GM12878 (cell line): ENCODE data around the gene PAEP. TPM values are rescaled to one million over a fixed set of nuclear protein-coding genes. Genes with fewer than 3 reads are reported as not detected.

Experiments used
- ATAC-seq: fragments of 200-7000 bp; cut with Tn5 transposase; 3 replicates; pipeline ENCODE4 v1.9.1; 2020; ENCODE audit warnings: mild to moderate bottlenecking, moderate library complexity
- BruUV-seq: library from RNA; stranded (reverse); fragments of 400-500 nt; replicated peaks from 2 replicates; lab custom pipeline; 2021; lab: Mats Ljungman, UMichigan
- CTCF ChIA-PET: fragments of 300-600 bp; sonication (Branson Sonifier 250); formaldehyde crosslinking; extraction: SDS; loops from one replicate; lab custom pipeline; 2021; ENCODE audit warnings: inconsistent platforms; lab: Yijun Ruan, JAX
- POLR2A ChIA-PET: fragments of 350-600 bp; formaldehyde crosslinking; extraction: SDS; loops from one replicate; lab custom pipeline; 2021; ENCODE audit warnings: inconsistent platforms; lab: Charles Lee
- RAD21 ChIA-PET: fragments of 300-600 bp; sonication (Branson Sonifier 250); formaldehyde crosslinking; loops from one replicate; lab custom pipeline; 2023; ENCODE audit warnings: antibody characterized with exemption; ENCODE audit not compliant: unreplicated experiment; lab: Charles Lee
- SMC1A ChIA-PET: fragments of 300-600 bp; sonication (Branson Sonifier 250); formaldehyde crosslinking; loops from one replicate; lab custom pipeline; 2023; ENCODE audit not compliant: unreplicated experiment, uncharacterized antibody; lab: Charles Lee
- DNase-seq: peaks from one replicate; pipeline ENCODE4 v3.0.0-alpha.2; 2011; ENCODE audit warnings: low read depth, low spot score
- FAIRE-seq: peaks from 3 replicates; lab custom pipeline; 2011; peaks lifted over from hg19 to GRCh38; lab: Jason Lieb, UNC
- H2AFZ ChIP-seq: 2 replicates; pipeline ENCODE4 v1.6.0; 2011; ENCODE audit warnings: low read depth, low read length, control low read depth; ENCODE audit not compliant: control insufficient read depth
- H3K27ac ChIP-seq: 2 replicates; pipeline ENCODE4 v1.5.1; 2011; ENCODE audit warnings: control low read depth; ENCODE audit not compliant: control insufficient read depth, insufficient read depth
- H3K27me3 ChIP-seq, 2 experiments: replicated peaks in 1 of 2; 2 replicates each; pipeline versions ENCODE4 v1.6.0 to v1.6.1; 2011; ENCODE audit warnings: low read length in 1 of 2; ENCODE audit not compliant: control insufficient read depth in 2 of 2, insufficient read depth in 2 of 2
- H3K36me3 ChIP-seq, 2 experiments: 2 replicates each; pipeline ENCODE4 v1.5.1; 2011; ENCODE audit warnings: low read length in 1 of 2; ENCODE audit not compliant: control insufficient read depth in 2 of 2, insufficient read depth in 2 of 2
- H3K4me1 ChIP-seq: 2 replicates; pipeline ENCODE4 v1.6.1; 2011; ENCODE audit warnings: mild to moderate bottlenecking, low read length, moderate library complexity, mixed read lengths; ENCODE audit not compliant: control insufficient read depth, insufficient read depth
- H3K4me2 ChIP-seq: 2 replicates; pipeline ENCODE4 v1.6.0; 2011; ENCODE audit warnings: control low read depth; ENCODE audit not compliant: control insufficient read depth, insufficient read depth
- H3K4me3 ChIP-seq: fragments of 200-600 bp; sonication (generic); 2 replicates; pipeline ENCODE4 v1.5.1; 2016
- H3K79me2 ChIP-seq: 2 replicates; pipeline ENCODE4 v1.6.0; 2011; ENCODE audit warnings: low read length; ENCODE audit not compliant: control insufficient read depth, insufficient read depth
- H3K9ac ChIP-seq: 2 replicates; pipeline ENCODE4 v1.8.0; 2011; ENCODE audit warnings: low read length, control low read depth, mixed read lengths; ENCODE audit not compliant: control insufficient read depth, insufficient read depth
- H3K9me3 ChIP-seq: replicated peaks from 3 replicates; pipeline ENCODE4 v1.5.1; 2011; ENCODE audit warnings: mild to moderate bottlenecking, low read length; ENCODE audit not compliant: control insufficient read depth, insufficient read depth
- H4K20me1 ChIP-seq: 2 replicates; pipeline ENCODE4 v1.6.0; 2011; ENCODE audit not compliant: control insufficient read depth, insufficient read depth
- E4F1 ChIP-seq: fragments of 450-650 bp; IDR thresholded peaks from 2 replicates; pipeline ENCODE4 v1.6.1; 2018; ENCODE audit warnings: borderline replicate concordance, mild to moderate bottlenecking; ENCODE audit not compliant: partially characterized antibody
- KAT2A ChIP-seq: conservative IDR thresholded peaks from 2 replicates; pipeline ENCODE4 v1.6.1; 2011; ENCODE audit warnings: low read depth, low read length; ENCODE audit not compliant: control insufficient read depth
- NR2F1 ChIP-seq: fragments of 450-650 bp; conservative IDR thresholded peaks from 2 replicates; pipeline ENCODE4 v1.6.1; 2017; ENCODE audit warnings: mild to moderate bottlenecking
- SUPT20H ChIP-seq: IDR thresholded peaks from 2 replicates; pipeline ENCODE4 v1.6.1; 2011; ENCODE audit warnings: low read depth, mild to moderate bottlenecking, low read length, moderate library complexity, borderline replicate concordance; ENCODE audit not compliant: control insufficient read depth
- WRNIP1 ChIP-seq: IDR thresholded peaks from 2 replicates; pipeline ENCODE4 v1.6.1; 2011; ENCODE audit warnings: low read depth, low read length, improper control_type of control experiment, borderline replicate concordance
- WGBS: methylation state at CpG from one replicate; pipeline ENCODE4 v1.1.6; 2016; ENCODE audit warnings: low lambda C conversion rate; ENCODE audit not compliant: insufficient replicate concordance, insufficient coverage; ENCODE audit errors: missing lambda C conversion rate; 5-methylcytosine and 5-hydroxymethylcytosine counted together
- in situ Hi-C: fragments of 300-500 bp; cut with MboI; formaldehyde crosslinking; loops from 9 replicates; pipeline ENCODE4 v1.14.3; 2018; ENCODE audit warnings: mixed read lengths
- intact Hi-C: fragments of 100-400 bp; cut with micrococcal nuclease; formaldehyde crosslinking; loops from one replicate; pipeline ENCODE4 v1.14.2; 2022; ENCODE audit not compliant: unreplicated experiment
- polyA plus RNA-seq, 11 experiments: library from polyadenylated mRNA; depleted of rRNA in 4 of 11; unstranded in 6 of 11; stranded (reverse) in 5 of 11; fragments of >200 nt; fragmentation: Nextera tagmentation in 4 of 11; fragmentation: Illumina TruSeq in 1 of 11; extraction: Ambion mirVana in 4 of 11; extraction: Trizol in 1 of 11; gene quantifications; 1 replicate in 1 of 11; 2 replicates in 10 of 11; pipeline versions ENCODE4 v1.2.1 to v1.2.3, GENCODE V29; 2011 to 2016; ENCODE audit warnings: inconsistent platforms in 2 of 11, missing spikeins in 2 of 11, low read depth in 1 of 11
- total RNA-seq, 4 experiments: library from RNA; depleted of rRNA in 3 of 4; stranded (reverse); fragments of >200 nt in 3 of 4; fragmentation: Illumina TruSeq in 1 of 4; extraction: Trizol in 1 of 4; gene quantifications; 2 replicates each; pipeline versions ENCODE4 v1.2.1 to v1.2.3, GENCODE V29; 2013 to 2021

The PAEP gene
- total and polyA plus RNA-seq, 10 of the 15 experiments (the other 5 are each of a cell fraction or from before 2014, with no cell fraction given) = not detected

GRCh38 chr9:135586601-135587109 is 25.1 kb downstream of the PAEP start (continued):
- TF ChIP-seq NR2F1 (no peak), KAT2A (no peak), E4F1 (no peak), SUPT20H (no peak)

- ChIA-PET POLR2A (no interaction called here), CTCF (no interaction called here), SMC1A (no interaction called here), RAD21 (no interaction called here)
- WGBS = 26% methylated on average over 5 of the region's 7 CpGs
- Histone ChIP-seq H3K4me2 (no peak overlapping the region), H2AFZ (no peak overlapping the region), H3K4me1 (no peaks in the 10 kb centered on the region), H3K9me3 (no peaks in the 10 kb centered on the region), H4K20me1 (no peaks in the 10 kb centered on the region), H3K36me3 (no peaks in the 10 kb centered on the region), H3K9ac (no peak overlapping the region), H3K27me3 (no peaks in the 10 kb centered on the region), H3K4me3 (no peak overlapping the region), H3K27ac (no peak overlapping the region), H3K79me2 (no peaks in the 10 kb centered on the region)
- ATAC-seq = no peak
- BruUV-seq = no TSS peak
- intact Hi-C loops (no loop called here), in situ Hi-C loops (no loop called here)
- no peak for TF ChIP-seq WRNIP1
- no peak for FAIRE-seq
- DNase-seq = no peak
Measured at GRCh38 chr9:135587658-135588057, 26.1 kb downstream of the PAEP start.
